ENCODE results near the gene ARHGAP24. TPM values are rescaled to one million over a fixed set of nuclear protein-coding genes. Genes with fewer than 3 reads are reported as not detected.

ARHGAP24 gene
- total RNA-seq, 1 experiment from 2014 or later: 17.4 TPM

DNA sequence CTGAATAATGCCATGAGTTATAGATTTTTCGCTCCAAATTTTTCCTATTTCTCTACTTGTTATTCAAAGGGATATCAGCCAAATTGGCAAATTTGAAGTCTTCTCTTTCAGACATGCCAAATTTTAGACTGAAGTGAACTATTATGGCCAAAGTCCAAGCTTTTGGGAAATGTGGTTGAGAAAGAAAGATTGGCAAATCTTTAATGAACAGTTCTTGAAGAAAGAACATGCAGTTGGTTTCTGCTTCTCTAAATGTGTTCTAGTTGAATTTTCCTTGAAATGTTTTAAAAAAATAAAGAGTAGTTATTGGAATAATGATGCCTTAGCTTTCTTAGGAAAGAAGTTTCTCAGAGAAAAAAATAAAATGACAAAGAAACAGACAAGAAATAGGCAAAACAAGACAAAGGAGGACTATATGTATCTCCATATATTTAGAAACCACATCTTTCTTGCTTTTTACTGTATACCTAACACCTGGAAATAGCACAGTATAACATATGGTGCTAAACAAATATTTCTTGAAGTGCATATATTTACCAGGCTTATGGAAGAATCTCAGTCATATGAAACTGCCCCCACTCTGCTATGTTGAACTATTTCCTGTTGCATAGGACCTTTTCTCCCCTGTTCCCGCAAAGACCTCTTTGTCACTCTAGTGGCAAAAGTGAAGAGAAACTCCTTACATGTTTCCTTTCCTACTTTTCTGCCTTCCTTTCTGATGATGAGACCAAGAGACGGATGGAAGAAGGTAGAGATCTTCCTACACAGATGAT is 250.0 kb downstream of the ARHGAP24 start:
- BruUV-seq (replicated peaks): no TSS peak
- in situ Hi-C loops (cut with HindIII; ENCODE audit: low pct_unique_long_range_greater_than_20kb, low sequenced_read_pairs): no loop called here
- no peak overlapping the region for H3K27ac ChIP-seq (ENCODE audit: low read length)
- no peaks in the 10 kb centered on the region; the same call in 1 of the 2 replicates for H3K36me3 ChIP-seq (ENCODE audit: control insufficient read depth, insufficient read depth, low read length)
- H3K4me3 ChIP-seq (ENCODE audit: low read depth in 2 of 2, low read length in 2 of 2): no peak overlapping the region
- ChIA-PET CTCF (no interaction called here), POLR2A (no interaction called here)
- intact Hi-C loops (cut with micrococcal nuclease; ENCODE audit: unreplicated experiment): no loop called here
- ATAC-seq (no peak), DNase-seq (ENCODE audit: low read depth, low spot score) (no peak)
- no peaks in the 10 kb centered on the region for H3K9me3 ChIP-seq (ENCODE audit: control insufficient read depth, insufficient read depth, low read depth, low read length)
- H3K4me1 ChIP-seq (ENCODE audit: control insufficient read depth, insufficient read depth, low read length): no peaks in the 10 kb centered on the region
- no peaks in the 10 kb centered on the region for H3K27me3 ChIP-seq (ENCODE audit: control insufficient read depth, insufficient read depth, low read length)
- no peak for TF ChIP-seq SIN3A (IDR thresholded peaks at IDR 0.05; ENCODE audit: borderline replicate concordance, insufficient read depth, low read depth, low read length)
- no peak for TF ChIP-seq TCF7L2 (IDR thresholded peaks at IDR 0.05; ENCODE audit: low read depth, low read length)
- no peak for TF ChIP-seq POLR2AphosphoS5 (IDR thresholded peaks at IDR 0.05; ENCODE audit: low read depth, low read length)
- TF ChIP-seq, protein P1, sequence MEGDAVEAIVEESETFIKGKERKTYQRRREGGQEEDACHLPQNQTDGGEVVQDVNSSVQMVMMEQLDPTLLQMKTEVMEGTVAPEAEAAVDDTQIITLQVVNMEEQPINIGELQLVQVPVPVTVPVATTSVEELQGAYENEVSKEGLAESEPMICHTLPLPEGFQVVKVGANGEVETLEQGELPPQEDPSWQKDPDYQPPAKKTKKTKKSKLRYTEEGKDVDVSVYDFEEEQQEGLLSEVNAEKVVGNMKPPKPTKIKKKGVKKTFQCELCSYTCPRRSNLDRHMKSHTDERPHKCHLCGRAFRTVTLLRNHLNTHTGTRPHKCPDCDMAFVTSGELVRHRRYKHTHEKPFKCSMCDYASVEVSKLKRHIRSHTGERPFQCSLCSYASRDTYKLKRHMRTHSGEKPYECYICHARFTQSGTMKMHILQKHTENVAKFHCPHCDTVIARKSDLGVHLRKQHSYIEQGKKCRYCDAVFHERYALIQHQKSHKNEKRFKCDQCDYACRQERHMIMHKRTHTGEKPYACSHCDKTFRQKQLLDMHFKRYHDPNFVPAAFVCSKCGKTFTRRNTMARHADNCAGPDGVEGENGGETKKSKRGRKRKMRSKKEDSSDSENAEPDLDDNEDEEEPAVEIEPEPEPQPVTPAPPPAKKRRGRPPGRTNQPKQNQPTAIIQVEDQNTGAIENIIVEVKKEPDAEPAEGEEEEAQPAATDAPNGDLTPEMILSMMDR (IDR thresholded peaks at IDR 0.05): no peak
- TF ChIP-seq, protein P2, sequence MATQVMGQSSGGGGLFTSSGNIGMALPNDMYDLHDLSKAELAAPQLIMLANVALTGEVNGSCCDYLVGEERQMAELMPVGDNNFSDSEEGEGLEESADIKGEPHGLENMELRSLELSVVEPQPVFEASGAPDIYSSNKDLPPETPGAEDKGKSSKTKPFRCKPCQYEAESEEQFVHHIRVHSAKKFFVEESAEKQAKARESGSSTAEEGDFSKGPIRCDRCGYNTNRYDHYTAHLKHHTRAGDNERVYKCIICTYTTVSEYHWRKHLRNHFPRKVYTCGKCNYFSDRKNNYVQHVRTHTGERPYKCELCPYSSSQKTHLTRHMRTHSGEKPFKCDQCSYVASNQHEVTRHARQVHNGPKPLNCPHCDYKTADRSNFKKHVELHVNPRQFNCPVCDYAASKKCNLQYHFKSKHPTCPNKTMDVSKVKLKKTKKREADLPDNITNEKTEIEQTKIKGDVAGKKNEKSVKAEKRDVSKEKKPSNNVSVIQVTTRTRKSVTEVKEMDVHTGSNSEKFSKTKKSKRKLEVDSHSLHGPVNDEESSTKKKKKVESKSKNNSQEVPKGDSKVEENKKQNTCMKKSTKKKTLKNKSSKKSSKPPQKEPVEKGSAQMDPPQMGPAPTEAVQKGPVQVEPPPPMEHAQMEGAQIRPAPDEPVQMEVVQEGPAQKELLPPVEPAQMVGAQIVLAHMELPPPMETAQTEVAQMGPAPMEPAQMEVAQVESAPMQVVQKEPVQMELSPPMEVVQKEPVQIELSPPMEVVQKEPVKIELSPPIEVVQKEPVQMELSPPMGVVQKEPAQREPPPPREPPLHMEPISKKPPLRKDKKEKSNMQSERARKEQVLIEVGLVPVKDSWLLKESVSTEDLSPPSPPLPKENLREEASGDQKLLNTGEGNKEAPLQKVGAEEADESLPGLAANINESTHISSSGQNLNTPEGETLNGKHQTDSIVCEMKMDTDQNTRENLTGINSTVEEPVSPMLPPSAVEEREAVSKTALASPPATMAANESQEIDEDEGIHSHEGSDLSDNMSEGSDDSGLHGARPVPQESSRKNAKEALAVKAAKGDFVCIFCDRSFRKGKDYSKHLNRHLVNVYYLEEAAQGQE (IDR thresholded peaks at IDR 0.05; ENCODE audit: insufficient read depth in 1 of 2, low read depth in 2 of 2, low read length in 1 of 2): no peak

DNA sequence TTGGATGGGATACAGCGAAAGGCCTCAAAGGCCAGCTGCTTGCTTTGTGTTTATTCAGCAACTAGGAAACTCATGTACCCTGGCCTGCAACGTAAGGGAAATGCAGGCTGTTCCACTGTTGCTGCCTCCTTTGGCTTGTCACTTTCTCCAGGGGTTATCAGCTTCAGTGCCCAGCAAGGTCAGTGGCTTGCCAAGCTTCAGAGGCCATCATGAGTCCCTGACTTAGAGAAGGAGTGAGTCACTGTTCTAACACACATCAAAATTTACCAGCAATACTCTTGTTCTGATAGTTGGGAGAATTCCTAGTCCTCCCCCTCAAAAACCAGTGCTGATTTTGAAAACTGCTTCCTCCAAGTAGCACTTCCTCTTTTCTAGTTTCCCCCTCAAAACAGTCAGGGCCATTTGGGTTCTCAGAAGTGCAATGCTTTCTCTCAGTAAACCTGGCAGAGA is 250.8 kb downstream of the ARHGAP24 start:
- H3K27me3 ChIP-seq (ENCODE audit: control insufficient read depth, insufficient read depth, low read length): no peaks in the 10 kb centered on the region
- no TSS peak for BruUV-seq (replicated peaks)
- intact Hi-C loops (cut with micrococcal nuclease; ENCODE audit: unreplicated experiment) (no loop called here), in situ Hi-C loops (cut with HindIII; ENCODE audit: low pct_unique_long_range_greater_than_20kb, low sequenced_read_pairs) (no loop called here)
- no peak overlapping the region for H3K27ac ChIP-seq (ENCODE audit: low read length)
- no peak for DNase-seq (ENCODE audit: low read depth, low spot score)
- ChIA-PET POLR2A (no interaction called here), CTCF (interaction anchor here (0.7 kb wide), 1 partner anchor 217 kb away, joined by 4 read pairs; no protein-coding TSS in a partner anchor)
- TF ChIP-seq POLR2AphosphoS5 (IDR thresholded peaks at IDR 0.05; ENCODE audit: low read depth, low read length): no peak
- TF ChIP-seq, protein P2 (IDR thresholded peaks at IDR 0.05; ENCODE audit: insufficient read depth in 1 of 2, low read depth in 2 of 2, low read length in 1 of 2): no peak
- no peak for TF ChIP-seq SIN3A (IDR thresholded peaks at IDR 0.05; ENCODE audit: borderline replicate concordance, insufficient read depth, low read depth, low read length)
- no peak for TF ChIP-seq TCF7L2 (IDR thresholded peaks at IDR 0.05; ENCODE audit: low read depth, low read length)
- TF ChIP-seq, protein P1 (IDR thresholded peaks at IDR 0.05): no peak
- no peaks in the 10 kb centered on the region for H3K9me3 ChIP-seq (ENCODE audit: control insufficient read depth, insufficient read depth, low read depth, low read length)
- no peak overlapping the region for H3K4me3 ChIP-seq (ENCODE audit: low read depth in 2 of 2, low read length in 2 of 2)
- H3K4me1 ChIP-seq (ENCODE audit: control insufficient read depth, insufficient read depth, low read length): no peaks in the 10 kb centered on the region
- ATAC-seq: no peak
- H3K36me3 ChIP-seq (ENCODE audit: control insufficient read depth, insufficient read depth, low read length): no peaks in the 10 kb centered on the region; the same call in 1 of the 2 replicates
